IMR-90 (cell line): Measurements from ENCODE around the gene STAM2. TPM values are rescaled to one million over a fixed set of nuclear protein-coding genes. Genes with fewer than 3 reads are reported as not detected.
A peak's percentile ranks its signal among the peaks of the same experiment; 100 is the strongest.

Experiments used
- ATAC-seq: fragments of 200-7000 bp; cut with Tn5 transposase; 2 replicates; pipeline ENCODE4 v1.9.1; 2020; ENCODE audit warnings: low read depth, mild to moderate bottlenecking, moderate library complexity
- BruUV-seq: library from RNA; stranded (reverse); fragments of 400-500 nt; replicated peaks from 2 replicates; lab custom pipeline; 2021; lab: Mats Ljungman, UMichigan
- CTCF ChIA-PET: fragments of 300-600 bp; formaldehyde crosslinking; extraction: SDS; loops from one replicate; lab custom pipeline; 2021; ENCODE audit warnings: antibody characterized with exemption; lab: Yijun Ruan, JAX
- POLR2A ChIA-PET: fragments of 300-600 bp; sonication (Branson Sonifier 250); formaldehyde crosslinking; loops from one replicate; lab custom pipeline; 2022; ENCODE audit warnings: antibody characterized with exemption; ENCODE audit not compliant: unreplicated experiment; lab: Charles Lee
- DNase-seq: peaks from one replicate; pipeline ENCODE4 v3.0.0; 2013
- H2AFZ ChIP-seq: replicated peaks from 2 replicates; pipeline ENCODE3; 2013; ENCODE audit warnings: low read length, mild to moderate bottlenecking; ENCODE audit not compliant: poor library complexity
- H2AK5ac ChIP-seq: 2 replicates; pipeline ENCODE4 v1.6.1; 2013; ENCODE audit warnings: low read depth, low read length, inconsistent platforms
- H2AK9ac ChIP-seq: replicated peaks from 2 replicates; pipeline ENCODE3; 2013; ENCODE audit warnings: mild to moderate bottlenecking, low read depth, low read length, moderate library complexity; ENCODE audit not compliant: poor library complexity
- H2BK120ac ChIP-seq: 2 replicates; pipeline ENCODE4 v1.6.1; 2013; ENCODE audit warnings: low read depth, low read length, inconsistent platforms
- H2BK15ac ChIP-seq: 3 replicates; pipeline ENCODE4 v1.6.1; 2013; ENCODE audit warnings: low read depth, low read length, inconsistent platforms
- H2BK20ac ChIP-seq: 2 replicates; pipeline ENCODE4 v1.6.1; 2013; ENCODE audit warnings: low read depth, mild to moderate bottlenecking, inconsistent platforms, low read length, moderate library complexity
- H2BK5ac ChIP-seq: 2 replicates; pipeline ENCODE4 v1.6.1; 2013; ENCODE audit warnings: mild to moderate bottlenecking, low read depth, low read length, inconsistent platforms; ENCODE audit not compliant: poor library complexity, severe bottlenecking
- H3K14ac ChIP-seq: replicated peaks from 2 replicates; pipeline ENCODE4 v1.6.1; 2013; ENCODE audit warnings: low read depth, low read length, inconsistent platforms
- H3K18ac ChIP-seq: 2 replicates; pipeline ENCODE4 v1.6.1; 2013; ENCODE audit warnings: low read depth, low read length, control low read depth
- H3K23ac ChIP-seq: 2 replicates; pipeline ENCODE4 v1.6.1; 2013; ENCODE audit warnings: low read depth, low read length, inconsistent platforms
- H3K27ac ChIP-seq: 2 replicates; pipeline ENCODE4 v1.5.1; 2013; ENCODE audit warnings: mild to moderate bottlenecking, control low read depth, low read length; ENCODE audit not compliant: insufficient read depth
- H3K27me3 ChIP-seq: 2 replicates; pipeline ENCODE4 v1.6.1; 2013; ENCODE audit warnings: low read length; ENCODE audit not compliant: control insufficient read depth, insufficient read depth
- H3K36me3 ChIP-seq: 2 replicates; pipeline ENCODE4 v1.6.1; 2013; ENCODE audit warnings: low read length, mixed read lengths; ENCODE audit not compliant: control insufficient read depth, insufficient read depth
- H3K4ac ChIP-seq: 2 replicates; pipeline ENCODE4 v1.6.1; 2013; ENCODE audit warnings: low read depth, low read length, inconsistent platforms
- H3K4me1 ChIP-seq: 2 replicates; pipeline ENCODE4 v1.6.1; 2013; ENCODE audit warnings: low read length, mixed read lengths; ENCODE audit not compliant: control insufficient read depth, insufficient read depth
- H3K4me2 ChIP-seq: 2 replicates; pipeline ENCODE4 v1.6.1; 2013; ENCODE audit warnings: low read depth, mild to moderate bottlenecking, control low read depth, low read length, moderate library complexity
- H3K4me3 ChIP-seq: 2 replicates; pipeline ENCODE4 v1.5.1; 2013; ENCODE audit warnings: low read depth, mild to moderate bottlenecking, control low read depth, low read length, moderate library complexity; ENCODE audit not compliant: insufficient read depth
- H3K56ac ChIP-seq: 2 replicates; pipeline ENCODE4 v1.6.1; 2013; ENCODE audit warnings: low read length, inconsistent platforms; ENCODE audit not compliant: insufficient read depth; ENCODE audit errors: extremely low read depth
- H3K79me1 ChIP-seq, 2 experiments: 2 replicates each; pipeline ENCODE4 v1.6.1; 2013; ENCODE audit warnings: low read length in 2 of 2, inconsistent platforms in 1 of 2, low read depth in 1 of 2
- H3K9ac ChIP-seq: 2 replicates; pipeline ENCODE4 v1.6.1; 2013; ENCODE audit warnings: low read depth, low read length, control low read depth
- H3K9me1 ChIP-seq: 2 replicates; pipeline ENCODE4 v1.6.1; 2013; ENCODE audit warnings: low read length, inconsistent platforms; ENCODE audit not compliant: insufficient read depth
- H3K9me3 ChIP-seq: 2 replicates; pipeline ENCODE4 v1.6.1; 2013; ENCODE audit warnings: low read length; ENCODE audit not compliant: control insufficient read depth, insufficient read depth
- H4K20me1 ChIP-seq: 2 replicates; pipeline ENCODE4 v1.6.1; 2013; ENCODE audit warnings: low read length, inconsistent platforms; ENCODE audit not compliant: insufficient read depth
- H4K5ac ChIP-seq: 2 replicates; pipeline ENCODE4 v1.6.1; 2013; ENCODE audit warnings: mild to moderate bottlenecking, low read depth, low read length, control low read depth
- H4K8ac ChIP-seq, 2 experiments: 2 replicates each; pipeline ENCODE4 v1.6.1; 2013; ENCODE audit warnings: low read depth in 2 of 2, low read length in 2 of 2, control low read depth in 1 of 2, inconsistent platforms in 1 of 2
- H4K91ac ChIP-seq: 2 replicates; pipeline ENCODE4 v1.6.1; 2013; ENCODE audit warnings: low read depth, low read length, inconsistent platforms; ENCODE audit not compliant: insufficient read depth
- BHLHE40 ChIP-seq: fragments of 150-350 bp; IDR thresholded peaks from 2 replicates; pipeline ENCODE4 v1.6.1; 2016; ENCODE audit warnings: mild to moderate bottlenecking, low read depth, low read length
- CEBPB ChIP-seq: IDR thresholded peaks from 2 replicates; pipeline ENCODE4 v1.6.1; 2012; ENCODE audit warnings: low read depth, low read length, improper control_type of control experiment
- CHD1 ChIP-seq: IDR thresholded peaks from 2 replicates; pipeline ENCODE4 v1.6.1; 2012; ENCODE audit warnings: low read depth, low read length, improper control_type of control experiment
- CTCF ChIP-seq: conservative IDR thresholded peaks from 2 replicates; pipeline ENCODE4 v1.5.1; 2012; ENCODE audit warnings: mild to moderate bottlenecking, low read depth, low read length, improper control_type of control experiment
- ELK1 ChIP-seq: fragments of 150-350 bp; IDR thresholded peaks from 2 replicates; pipeline ENCODE4 v1.6.1; 2016; ENCODE audit warnings: low read depth, mild to moderate bottlenecking, low read length, moderate library complexity, borderline replicate concordance
- FOS ChIP-seq: fragments of 150-350 bp; IDR thresholded peaks from 2 replicates; pipeline ENCODE4 v1.6.1; 2016; ENCODE audit warnings: low read depth, low read length
- MAFK ChIP-seq: IDR thresholded peaks from 2 replicates; pipeline ENCODE4 v1.6.1; 2012; ENCODE audit warnings: low read depth, low read length, improper control_type of control experiment
- MAZ ChIP-seq: IDR thresholded peaks from 2 replicates; pipeline ENCODE4 v1.6.1; 2012; ENCODE audit warnings: low read depth, mild to moderate bottlenecking, low read length, improper control_type of control experiment, moderate library complexity, borderline replicate concordance
- MXI1 ChIP-seq: IDR thresholded peaks from 2 replicates; pipeline ENCODE4 v1.6.1; 2012; ENCODE audit warnings: low read depth, mild to moderate bottlenecking, low read length, moderate library complexity, borderline replicate concordance
- NFE2L2 ChIP-seq: fragments of 150-350 bp; IDR thresholded peaks from 2 replicates; pipeline ENCODE4 v1.6.1; 2016; ENCODE audit warnings: low read depth, mild to moderate bottlenecking, low read length
- POLR2A ChIP-seq: IDR thresholded peaks from 2 replicates; pipeline ENCODE4 v1.6.1; 2012; ENCODE audit warnings: mild to moderate bottlenecking, low read depth, low read length
- RAD21 ChIP-seq: IDR thresholded peaks from 2 replicates; pipeline ENCODE4 v1.6.1; 2012; ENCODE audit warnings: low read length, improper control_type of control experiment
- RCOR1 ChIP-seq: IDR thresholded peaks from 2 replicates; pipeline ENCODE4 v1.6.1; 2012; ENCODE audit warnings: mild to moderate bottlenecking, low read length, improper control_type of control experiment; ENCODE audit not compliant: insufficient replicate concordance
- SMC3 ChIP-seq: fragments of 150-350 bp; IDR thresholded peaks from 2 replicates; pipeline ENCODE4 v1.6.1; 2016; ENCODE audit warnings: low read depth, mild to moderate bottlenecking, antibody characterized with exemption, low read length, moderate library complexity
- USF2 ChIP-seq: fragments of 150-350 bp; IDR thresholded peaks from 2 replicates; pipeline ENCODE4 v1.6.1; 2017; ENCODE audit warnings: mild to moderate bottlenecking, antibody characterized with exemption, low read length, low read depth
- WGBS, 2 experiments: methylation state at CpG; one replicate each; pipeline versions ENCODE4 v1.1.5 to v1.1.7; 2013; ENCODE audit warnings: missing lambda C conversion rate in 2 of 2; ENCODE audit not compliant: insufficient read length in 1 of 2; ENCODE audit errors: extremely low coverage in 2 of 2; 5-methylcytosine and 5-hydroxymethylcytosine counted together
- dilution Hi-C: fragments of 300-500 bp; cut with HindIII; formaldehyde crosslinking; loops from one replicate; pipeline ENCODE4 v1.14.3; 2018; ENCODE audit warnings: low sequenced_read_pairs; ENCODE audit not compliant: unreplicated experiment
- in situ Hi-C: fragments of 300-500 bp; cut with MboI; formaldehyde crosslinking; loops from 3 replicates; pipeline ENCODE4 v1.14.3; 2019; ENCODE audit warnings: low sequenced_read_pairs, inconsistent platforms, mixed read lengths
- intact Hi-C: fragments of 100-400 bp; cut with micrococcal nuclease; formaldehyde crosslinking; loops from 2 replicates; pipeline ENCODE4 v1.10.0; 2022
- polyA plus RNA-seq, 3 experiments: library from polyadenylated mRNA; depleted of rRNA; stranded (reverse); fragments of >200 nt; gene quantifications; 2 replicates each; pipeline ENCODE4 v1.2.3, GENCODE V29; 2012; ENCODE audit warnings: low replicate concordance in 1 of 3
- total RNA-seq: library from RNA; depleted of rRNA; stranded (reverse); fragments of >200 nt; gene quantifications from 2 replicates; pipeline ENCODE4 v1.2.3, GENCODE V29; 2012

The STAM2 gene
- total and polyA plus RNA-seq, 2 of the 4 experiments (the other 2 are of a cell fraction), result 12.5 to 29.2 TPM

GRCh38 chr2:152155209-152155608 is 20.4 kb downstream of the STAM2 start:
- Histone ChIP-seq H3K9me1 (peaks cover 6% of the 10 kb centered on the region), H2AFZ (no peak overlapping the region), H2BK20ac (no peak overlapping the region), H3K27ac (no peak overlapping the region), H2BK15ac (no peak overlapping the region), H3K79me1 (peaks cover 17 to 51% of the 10 kb centered on the region in 2 experiments), H3K4ac (no peak overlapping the region), H3K4me3 (no peak overlapping the region), H3K9me3 (no peaks in the 10 kb centered on the region), H3K4me2 (no peak overlapping the region), H2BK120ac (no peak overlapping the region), H3K56ac (no peak overlapping the region), H2AK9ac (no peak overlapping the region), H4K91ac (no peak overlapping the region), H3K4me1 (no peaks in the 10 kb centered on the region; the same call in 1 of the 2 replicates), H2AK5ac (no peak overlapping the region), H3K9ac (no peak overlapping the region), H4K8ac (no peak overlapping the region), H3K14ac (no peak overlapping the region), H3K27me3 (no peaks in the 10 kb centered on the region), H4K5ac (no peak overlapping the region), H3K18ac (no peak overlapping the region), H3K36me3 (peaks cover 4% of the 10 kb centered on the region; the same call in 1 of the 2 replicates), H3K23ac (peak overlapping the region; percentile 23; the same call in 1 of the 2 replicates), H4K20me1 (peaks cover 39% of the 10 kb centered on the region), H2BK5ac (no peak overlapping the region)
- TF ChIP-seq MAZ (no peak), CEBPB (no peak), BHLHE40 (no peak), ELK1 (no peak), RCOR1 (no peak), MAFK (no peak), MXI1 (no peak), NFE2L2 (no peak), POLR2A (no peak), USF2 (no peak), CTCF (no peak), CHD1 (no peak), RAD21 (no peak), FOS (no peak), SMC3 (no peak)
- dilution Hi-C loops, result no loop called here
- in situ Hi-C loops, result no loop called here
- intact Hi-C loops, result no loop called here
- WGBS, 2 experiments, result no CpG with 5 or more reads among the region's 4 CpGs
- ATAC-seq, result no peak; the same call in 1 of the 2 replicates
- CTCF ChIA-PET, result interaction anchor here (1.4 kb wide), 1 partner anchor 10 kb away, joined by 8 read pairs; no protein-coding TSS in a partner anchor
- BruUV-seq, result no TSS peak
- POLR2A ChIA-PET, result interaction anchor here (0.5 kb wide), 1 partner anchor 69 kb away, joined by 4 read pairs; no protein-coding TSS in a partner anchor
- no peak for DNase-seq
